Measurements from ENCODE around the gene LIX1L.

The LIX1L gene

DNA sequence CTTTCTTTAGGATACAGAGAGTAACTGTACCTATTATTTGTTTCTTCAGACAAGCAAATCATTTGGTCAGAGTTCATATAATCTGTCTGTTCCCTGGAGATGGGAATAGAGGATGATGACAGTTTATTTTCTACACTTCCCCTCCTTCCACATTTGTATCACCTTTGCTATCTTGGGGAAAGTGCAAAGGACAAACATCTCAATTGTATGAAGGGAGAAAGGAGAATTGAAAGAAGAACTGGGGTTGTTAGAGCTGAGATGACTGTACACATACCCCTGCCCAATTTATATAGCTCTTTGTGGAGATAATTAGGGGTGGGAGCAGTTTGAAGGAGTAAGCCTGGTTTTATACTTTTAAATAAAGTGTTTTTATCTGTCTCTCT, 20.6 kb upstream of the LIX1L start:
- TF ChIP-seq, protein P1, sequence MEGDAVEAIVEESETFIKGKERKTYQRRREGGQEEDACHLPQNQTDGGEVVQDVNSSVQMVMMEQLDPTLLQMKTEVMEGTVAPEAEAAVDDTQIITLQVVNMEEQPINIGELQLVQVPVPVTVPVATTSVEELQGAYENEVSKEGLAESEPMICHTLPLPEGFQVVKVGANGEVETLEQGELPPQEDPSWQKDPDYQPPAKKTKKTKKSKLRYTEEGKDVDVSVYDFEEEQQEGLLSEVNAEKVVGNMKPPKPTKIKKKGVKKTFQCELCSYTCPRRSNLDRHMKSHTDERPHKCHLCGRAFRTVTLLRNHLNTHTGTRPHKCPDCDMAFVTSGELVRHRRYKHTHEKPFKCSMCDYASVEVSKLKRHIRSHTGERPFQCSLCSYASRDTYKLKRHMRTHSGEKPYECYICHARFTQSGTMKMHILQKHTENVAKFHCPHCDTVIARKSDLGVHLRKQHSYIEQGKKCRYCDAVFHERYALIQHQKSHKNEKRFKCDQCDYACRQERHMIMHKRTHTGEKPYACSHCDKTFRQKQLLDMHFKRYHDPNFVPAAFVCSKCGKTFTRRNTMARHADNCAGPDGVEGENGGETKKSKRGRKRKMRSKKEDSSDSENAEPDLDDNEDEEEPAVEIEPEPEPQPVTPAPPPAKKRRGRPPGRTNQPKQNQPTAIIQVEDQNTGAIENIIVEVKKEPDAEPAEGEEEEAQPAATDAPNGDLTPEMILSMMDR (IDR thresholded peaks at IDR 0.05; ENCODE audit: extremely low read depth, missing control alignments): no peak
- DNase-seq (ENCODE audit: low spot score): no peak

- TF ChIP-seq, protein P1 (IDR thresholded peaks at IDR 0.05; ENCODE audit: extremely low read depth, missing control alignments): peak; percentile 37
- DNase-seq (ENCODE audit: low spot score): peak; percentile 84
Observed at GRCh38 chr1:145977486-145978470, 20.0 kb upstream of the LIX1L start.

DNA sequence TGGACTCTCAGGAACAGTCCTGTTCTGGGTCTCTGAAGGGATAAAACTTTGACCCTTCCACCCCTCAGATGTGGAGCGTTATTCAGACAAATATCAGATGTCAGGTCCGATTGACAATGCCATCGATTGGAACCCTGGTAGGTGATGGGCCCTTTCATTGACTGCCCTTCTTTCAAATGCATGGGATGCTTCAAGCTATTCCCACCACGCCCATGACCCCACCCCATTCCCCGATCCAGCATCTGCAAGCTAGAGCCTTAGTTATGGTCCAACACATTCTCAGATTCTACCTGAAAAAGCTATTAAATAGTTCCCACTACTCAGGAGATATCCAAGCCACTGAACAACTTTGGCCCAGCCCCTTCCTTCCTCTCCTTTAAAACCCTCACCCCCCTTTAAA, 19.2 kb upstream of the LIX1L start:
- TF ChIP-seq, protein P1 (IDR thresholded peaks at IDR 0.05; ENCODE audit: extremely low read depth, missing control alignments): no peak
- no peak for DNase-seq (ENCODE audit: low spot score)

DNA sequence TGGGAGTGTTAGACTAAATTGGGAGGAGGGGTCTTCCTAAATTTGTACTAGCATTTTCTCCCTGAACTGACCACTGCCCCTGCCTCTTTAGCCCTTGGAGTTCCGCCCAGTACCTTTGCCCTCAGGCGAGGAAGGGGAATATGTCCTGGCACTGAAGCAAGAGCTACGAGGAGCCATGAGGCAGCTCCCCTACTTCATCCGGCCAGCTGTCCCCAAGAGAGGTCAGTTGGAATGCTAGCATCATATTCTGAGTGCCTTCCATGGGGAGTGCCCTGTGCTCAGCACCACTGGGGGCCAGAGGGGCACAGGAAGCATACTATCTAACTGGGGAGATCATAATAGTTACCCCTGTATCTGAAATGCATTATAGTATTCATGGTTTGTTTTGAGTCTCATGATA, 17.4 kb upstream of the LIX1L start:
- TF ChIP-seq, protein P1 (IDR thresholded peaks at IDR 0.05; ENCODE audit: extremely low read depth, missing control alignments): no peak
- DNase-seq (ENCODE audit: low spot score): no peak

DNA sequence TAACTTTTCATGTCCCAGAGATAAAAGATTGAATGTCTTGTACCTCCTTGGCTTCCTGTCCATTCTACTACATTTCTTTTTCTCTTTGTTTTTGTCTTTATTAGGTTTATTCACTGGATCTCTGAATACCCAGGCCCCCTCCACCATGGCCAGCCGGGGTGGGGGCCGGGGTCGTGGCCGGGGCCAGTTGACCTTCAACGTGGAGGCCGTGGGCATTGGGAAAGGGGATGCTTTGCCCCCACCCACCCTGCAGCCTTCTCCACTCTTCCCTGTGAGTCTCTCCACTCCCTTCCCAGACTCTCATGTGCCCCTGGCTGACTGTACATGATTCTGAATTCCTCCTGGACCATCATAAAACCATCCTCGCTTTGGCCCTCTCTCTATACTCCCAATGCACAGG, 16.9 kb upstream of the LIX1L start:
- TF ChIP-seq, protein P1 (IDR thresholded peaks at IDR 0.05; ENCODE audit: extremely low read depth, missing control alignments): no peak

GRCh38 chr1:145972580-145972979, 14.8 kb upstream of the LIX1L start:
- TF ChIP-seq, protein P1 (IDR thresholded peaks at IDR 0.05; ENCODE audit: extremely low read depth, missing control alignments): no peak
- DNase-seq (ENCODE audit: low spot score): no peak

More for the DNA sequence above, 16.9 kb upstream of the LIX1L start:
- no peak for DNase-seq (ENCODE audit: low spot score)

- TF ChIP-seq, protein P1 (IDR thresholded peaks at IDR 0.05; ENCODE audit: extremely low read depth, missing control alignments): no peak
- DNase-seq (ENCODE audit: low spot score): no peak
Observed at GRCh38 chr1:145967288-145967687, 9.5 kb upstream of the LIX1L start.

All from GM20000 (cell line).